ENCODE data around the gene RDX.

RDX gene

DNA sequence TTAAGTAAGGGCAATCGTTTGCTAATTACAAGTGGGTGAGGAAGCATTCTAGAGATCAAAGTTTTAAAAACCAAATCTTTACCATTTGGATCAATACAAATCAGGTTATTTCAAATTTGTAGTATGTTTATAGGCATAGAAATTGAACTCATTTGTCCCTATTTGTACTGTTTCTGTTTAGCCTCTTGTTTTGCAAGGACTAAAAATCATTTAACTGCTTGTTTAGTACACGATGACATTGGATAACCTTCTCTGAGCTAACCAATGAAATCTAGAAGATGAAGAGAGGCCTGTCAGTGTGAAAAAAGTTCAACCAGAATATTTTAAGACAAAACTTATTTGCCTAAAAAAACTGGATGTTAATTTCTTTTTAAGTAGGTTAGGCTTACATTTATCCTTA is 163.3 kb downstream of the RDX start:
- DNase-seq (ENCODE audit: low read depth in 1 of 2, low spot score in 1 of 2): no peak

DNA sequence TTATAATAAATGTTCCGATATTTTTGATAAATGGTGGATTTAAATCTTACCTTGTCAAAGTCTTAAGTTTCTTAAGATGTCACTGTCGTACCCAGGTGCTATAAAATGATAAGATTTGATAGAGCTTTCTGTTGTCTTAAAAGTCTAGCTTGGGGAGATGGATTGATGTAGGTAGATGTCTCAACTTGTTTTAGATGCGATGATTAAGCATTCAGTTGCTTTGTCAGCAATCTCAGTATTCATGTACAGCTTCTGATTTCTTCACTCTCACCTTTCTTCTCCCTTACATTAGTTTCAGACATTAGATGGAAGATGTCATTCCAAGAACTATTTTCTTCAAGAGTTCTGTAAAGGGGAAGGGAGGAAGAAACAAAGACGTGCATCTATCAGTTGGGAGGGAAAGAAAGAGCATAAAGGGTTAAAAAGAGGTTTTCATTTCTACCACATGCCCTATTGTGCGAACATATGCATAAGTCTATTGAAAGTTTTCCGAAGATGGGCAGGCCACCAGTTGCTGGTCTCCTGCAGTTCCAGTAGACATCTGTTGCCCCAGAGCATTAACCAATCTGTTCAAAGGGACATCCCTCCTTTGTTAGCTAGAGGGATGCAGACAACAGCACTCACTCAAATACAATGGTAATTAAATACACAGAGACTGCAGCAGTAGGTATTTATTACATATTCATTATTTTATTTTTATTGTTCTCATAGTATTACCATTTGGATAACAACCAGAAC is 164.9 kb downstream of the RDX start:
- DNase-seq (ENCODE audit: low read depth in 1 of 2, low spot score in 1 of 2): no peak

DNA sequence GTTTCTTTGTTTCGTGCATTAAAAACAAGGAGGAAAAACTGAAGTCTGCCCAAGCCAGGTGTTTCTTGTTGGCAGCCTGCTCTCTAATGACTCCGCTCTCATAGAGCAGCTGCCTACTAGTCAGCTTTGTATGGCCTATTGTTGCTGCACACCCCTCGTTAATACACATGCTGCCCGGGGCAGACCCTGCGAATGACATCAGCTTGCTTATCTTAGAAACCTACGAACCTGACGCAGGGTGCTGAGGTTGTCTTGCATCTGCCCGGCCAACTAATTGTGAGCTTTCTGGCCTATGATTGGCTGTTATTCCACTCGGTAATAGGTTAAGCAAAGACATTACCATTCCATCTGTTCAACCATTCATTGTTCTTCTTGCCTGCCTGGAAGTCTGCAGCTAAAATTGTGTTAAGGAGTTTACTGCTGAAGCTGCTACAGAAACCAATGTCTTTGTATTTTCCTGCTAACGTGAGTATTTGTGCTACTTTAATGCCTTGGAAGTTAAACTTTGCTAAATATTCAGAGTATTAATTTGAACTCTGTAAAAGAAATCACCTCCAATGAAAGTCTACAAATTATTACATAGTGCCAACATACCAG is 165.7 kb downstream of the RDX start:
- DNase-seq (ENCODE audit: low read depth in 1 of 2, low spot score in 1 of 2): no peak

DNA sequence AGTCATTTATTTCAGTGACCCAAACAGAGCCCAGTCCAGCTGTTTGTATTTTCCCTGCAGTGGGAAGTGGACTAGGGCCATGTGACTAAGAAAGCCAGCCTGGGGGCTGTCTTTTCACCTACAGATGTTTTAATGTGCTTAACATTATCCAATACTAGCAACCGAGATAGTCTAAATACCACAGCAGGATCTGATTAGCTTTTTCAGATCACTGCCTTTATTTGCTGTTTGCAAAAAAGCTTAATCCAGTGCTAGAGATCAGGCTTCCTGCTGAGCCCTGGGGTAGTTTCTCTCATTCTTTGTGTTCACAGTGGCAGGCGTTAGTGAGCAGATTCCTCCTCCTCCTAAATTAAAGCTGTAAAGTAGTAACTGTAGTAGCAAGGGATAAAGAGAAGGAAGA is 168.3 kb downstream of the RDX start:
- DNase-seq (ENCODE audit: low read depth in 1 of 2, low spot score in 1 of 2): no peak

DNA sequence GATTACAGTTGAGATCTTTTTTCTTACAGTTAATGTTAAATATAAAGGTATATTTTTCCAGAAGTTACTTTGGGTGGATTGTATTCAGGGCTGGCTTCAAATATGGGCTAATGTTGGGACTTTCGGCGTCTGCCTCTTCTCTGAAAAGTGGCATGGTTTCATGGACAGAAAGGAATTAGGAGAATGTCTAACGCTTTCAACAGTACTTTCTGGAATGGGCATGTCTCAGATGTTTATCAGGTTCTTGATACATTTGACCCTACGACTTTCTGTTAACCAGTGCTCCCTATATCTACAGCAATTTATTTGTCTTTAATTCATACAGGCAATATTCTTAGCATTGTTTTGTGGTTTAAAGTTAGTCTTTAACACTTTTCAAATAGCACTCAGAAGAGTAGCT is 169.5 kb downstream of the RDX start:
- DNase-seq (ENCODE audit: low read depth in 1 of 2, low spot score in 1 of 2): no peak

DNA sequence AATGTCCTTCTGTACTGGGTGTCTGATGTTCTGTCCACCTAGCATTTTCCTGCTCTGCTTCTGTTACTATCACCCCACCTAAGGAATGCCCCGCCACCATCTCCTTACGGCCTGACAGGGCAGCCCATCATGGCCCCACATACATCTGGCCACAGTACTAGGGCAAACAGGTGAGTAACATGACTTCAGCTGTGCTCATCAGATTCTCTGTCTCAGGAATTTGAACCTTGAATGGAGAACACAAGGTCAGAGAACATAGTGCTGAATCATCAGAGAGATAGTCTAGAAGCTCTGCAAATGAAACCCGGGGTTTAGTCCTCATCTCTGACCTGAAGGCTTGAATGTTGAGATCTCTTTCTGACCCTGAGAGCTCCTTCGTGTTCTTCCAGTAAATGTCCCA is 170.8 kb downstream of the RDX start:
- no peak for DNase-seq (ENCODE audit: low read depth in 1 of 2, low spot score in 1 of 2)

All from activated CD4-positive, alpha-beta T cell treated with anti-CD3 and anti-CD28 coated beads, Interleukin-2, amount 50 U/mL, for 24 hours (primary cell).